A549 (cell line): ENCODE data around the gene SH3PXD2B.

ENCODE experiments used
- CEBPB ChIP-seq, 2 experiments: fragments of >200 bp in 1 of 2; sonication (Bioruptor Twin) in 1 of 2; formaldehyde crosslinking in 1 of 2; IDR thresholded peaks; 2 replicates each; pipeline ENCODE4 v1.6.1; 2012 to 2016
- CTCF ChIP-seq: fragments of >200 bp; sonication (Bioruptor Twin); formaldehyde crosslinking; IDR thresholded peaks from 3 replicates; pipeline ENCODE4 v1.5.1; 2016
- MYC ChIP-seq: IDR thresholded peaks from 2 replicates; pipeline ENCODE4 v1.6.1; 2012; ENCODE audit warnings: mild to moderate bottlenecking, inconsistent platforms, low read length, improper control_type of control experiment, borderline replicate concordance
- POLR2A ChIP-seq: IDR thresholded peaks from 2 replicates; pipeline ENCODE4 v1.6.1; 2012; ENCODE audit warnings: mild to moderate bottlenecking, low read length
- REST ChIP-seq: fragments of 200-600 bp; sonication (generic); IDR thresholded peaks from 2 replicates; pipeline ENCODE4 v1.6.1; 2016; ENCODE audit warnings: antibody characterized with exemption, mild to moderate bottlenecking, moderate library complexity
- RFX5 ChIP-seq: fragments of 450-650 bp; IDR thresholded peaks from 2 replicates; pipeline ENCODE4 v1.7.1; 2014; ENCODE audit warnings: antibody characterized with exemption, mild to moderate bottlenecking, moderate library complexity
- SMC3 ChIP-seq: fragments of >200 bp; sonication (Bioruptor Twin); formaldehyde crosslinking; IDR thresholded peaks from 3 replicates; pipeline ENCODE4 v1.6.1; 2018; ENCODE audit warnings: inconsistent platforms

DNA sequence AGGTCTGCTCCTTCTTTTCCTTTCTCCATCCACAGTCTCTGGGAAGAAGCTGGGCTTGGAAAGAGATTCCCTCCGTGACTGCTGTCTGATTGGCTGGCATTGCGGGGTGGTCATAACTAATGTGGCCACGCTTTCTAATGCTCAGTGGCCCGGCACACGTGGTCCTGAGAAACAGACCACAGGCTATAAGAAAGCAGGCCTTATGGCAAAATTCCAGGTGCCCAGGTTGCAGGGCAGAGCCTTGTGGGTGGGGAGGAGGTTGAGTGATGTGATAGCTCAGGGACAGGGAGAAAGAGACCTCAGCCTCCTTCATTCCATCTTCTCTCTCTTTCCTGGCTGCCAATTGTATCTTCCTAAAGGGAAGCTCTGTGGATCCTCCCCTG is 5.4 kb upstream of the SH3PXD2B start:
- TF ChIP-seq RFX5, result no peak
- no peak for TF ChIP-seq CTCF
- no peak for TF ChIP-seq REST
- no peak for TF ChIP-seq CEBPB (IDR thresholded peaks at IDR 0.05)
- TF ChIP-seq POLR2A, result no peak
- TF ChIP-seq MYC, result no peak
- TF ChIP-seq SMC3, result no peak
